Astrocyte (in vitro differentiated cells and primary cell): ENCODE measurements around the gene RNF5. TPM values are rescaled to one million over a fixed set of nuclear protein-coding genes. Genes with fewer than 3 reads are reported as not detected.

Experiments
- DNase-seq: peaks from one replicate; pipeline ENCODE4 v3.0.0-alpha.2; 2010; ENCODE audit warnings: low read depth
- FAIRE-seq: peaks from 2 replicates; lab custom pipeline; 2011; peaks lifted over from hg19 to GRCh38; lab: Jason Lieb, UNC
- H2AFZ ChIP-seq: 2 replicates; pipeline ENCODE4 v1.6.0; 2012; ENCODE audit warnings: low read depth, low read length, inconsistent platforms
- H3K27ac ChIP-seq: 2 replicates; pipeline ENCODE4 v1.5.1; 2011; ENCODE audit warnings: low read depth, low read length, inconsistent platforms
- H3K27me3 ChIP-seq: 2 replicates; pipeline ENCODE4 v1.6.0; 2011; ENCODE audit warnings: low read length, inconsistent platforms; ENCODE audit not compliant: insufficient read depth
- H3K36me3 ChIP-seq: 2 replicates; pipeline ENCODE4 v1.5.1; 2011; ENCODE audit warnings: low read length, inconsistent platforms; ENCODE audit not compliant: insufficient read depth
- H3K4me1 ChIP-seq: 2 replicates; pipeline ENCODE4 v1.5.1; 2011; ENCODE audit warnings: low read length, inconsistent platforms; ENCODE audit not compliant: insufficient read depth
- H3K4me2 ChIP-seq: 2 replicates; pipeline ENCODE4 v1.6.0; 2012; ENCODE audit warnings: low read length, inconsistent platforms
- H3K4me3 ChIP-seq: 2 replicates; pipeline ENCODE4 v1.5.1; 2011; ENCODE audit warnings: low read depth, mild to moderate bottlenecking, low read length, inconsistent platforms; ENCODE audit not compliant: insufficient read depth
- H3K79me2 ChIP-seq: 2 replicates; pipeline ENCODE4 v1.6.0; 2012; ENCODE audit warnings: mild to moderate bottlenecking, low read length, inconsistent platforms; ENCODE audit not compliant: insufficient read depth
- H3K9ac ChIP-seq: 2 replicates; pipeline ENCODE4 v1.6.0; 2012; ENCODE audit warnings: mild to moderate bottlenecking, low read length, inconsistent platforms
- H3K9me3 ChIP-seq: 2 replicates; pipeline ENCODE4 v1.5.1; 2012; ENCODE audit warnings: low read depth, mild to moderate bottlenecking, low read length, inconsistent platforms; ENCODE audit not compliant: insufficient read depth
- H4K20me1 ChIP-seq: 2 replicates; pipeline ENCODE4 v1.6.0; 2012; ENCODE audit warnings: low read length, inconsistent platforms; ENCODE audit not compliant: insufficient read depth
- H3K27ac Mint-ChIP-seq: one replicate; pipeline ENCODE4 v1.8.0; 2021; ENCODE audit warnings: mild to moderate bottlenecking, mixed read lengths; ENCODE audit not compliant: unreplicated experiment
- H3K27me3 Mint-ChIP-seq: one replicate; pipeline ENCODE4 v1.8.0; 2021; ENCODE audit warnings: low read depth, mixed read lengths; ENCODE audit not compliant: unreplicated experiment
- H3K36me3 Mint-ChIP-seq: one replicate; pipeline ENCODE4 v1.8.0; 2021; ENCODE audit warnings: low read depth, mixed read lengths; ENCODE audit not compliant: unreplicated experiment
- H3K4me1 Mint-ChIP-seq: one replicate; pipeline ENCODE4 v1.8.0; 2021; ENCODE audit warnings: low read depth, mixed read lengths; ENCODE audit not compliant: unreplicated experiment
- H3K4me3 Mint-ChIP-seq: one replicate; pipeline ENCODE4 v1.8.0; 2021; ENCODE audit warnings: mild to moderate bottlenecking, moderate library complexity, mixed read lengths; ENCODE audit not compliant: unreplicated experiment
- H3K9me3 Mint-ChIP-seq: one replicate; pipeline ENCODE4 v1.8.0; 2021; ENCODE audit warnings: mild to moderate bottlenecking, mixed read lengths; ENCODE audit not compliant: unreplicated experiment
- EZH2 ChIP-seq: IDR thresholded peaks from 2 replicates; pipeline ENCODE4 v1.6.1; 2012; ENCODE audit warnings: mild to moderate bottlenecking, low read length, inconsistent platforms; ENCODE audit not compliant: insufficient read depth
- total RNA-seq: library from RNA; stranded (reverse); gene quantifications from 2 replicates; pipeline ENCODE4 v1.2.1, GENCODE V29; 2021
- TF ChIP-seq, protein P1 (sequence below): IDR thresholded peaks from 2 replicates; pipeline ENCODE4 v1.5.1; 2011; ENCODE audit warnings: low read depth, mild to moderate bottlenecking, inconsistent platforms, low read length, moderate library complexity; ENCODE audit not compliant: insufficient read depth

The RNF5 gene
- total RNA-seq, 1 donor from 2014 or later: 59.0 TPM

DNA sequence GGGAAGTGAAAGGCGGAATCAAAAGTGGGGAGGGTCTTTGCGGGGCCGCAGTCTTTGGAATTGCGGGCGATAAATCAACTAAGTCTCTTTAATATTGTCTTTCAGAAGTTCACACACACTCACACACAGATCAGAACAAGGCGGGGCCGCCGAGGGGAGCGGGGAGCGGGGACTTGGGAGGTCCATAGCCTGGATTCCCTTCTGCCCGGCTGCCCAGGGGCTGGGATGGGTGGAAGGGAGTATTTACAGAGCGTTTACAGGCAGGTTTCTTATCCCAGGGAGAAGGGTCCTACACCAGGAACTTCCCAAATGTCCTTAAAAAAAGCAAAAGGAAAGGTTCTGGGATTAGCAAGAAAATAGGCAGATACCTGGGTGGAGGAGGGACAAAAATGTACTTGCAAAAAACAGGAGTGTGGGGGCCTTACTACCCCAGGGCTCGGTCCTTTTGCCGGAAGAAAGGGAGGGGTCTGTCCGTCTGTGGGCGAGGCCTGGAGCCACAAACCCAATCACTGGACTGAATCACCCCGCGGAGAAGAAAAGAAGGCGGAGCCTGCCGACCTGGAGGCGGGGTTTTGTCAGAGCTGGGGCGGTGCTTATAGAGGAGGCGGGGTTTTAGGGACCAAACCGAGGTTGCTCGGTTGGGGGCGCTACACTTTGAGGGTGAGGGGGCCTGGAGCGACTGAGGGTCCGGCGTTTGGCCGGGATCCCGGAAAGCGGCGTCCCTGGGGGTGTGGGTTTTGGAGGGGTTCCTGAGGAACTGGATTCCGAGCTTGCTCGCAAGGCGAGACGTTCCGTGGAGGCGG lies 29.7 kb upstream of the RNF5 start:
- no peaks in the 10 kb centered on the region for H4K20me1 ChIP-seq
- H3K4me1 ChIP-seq: peaks cover 16% of the 10 kb centered on the region
- no peak overlapping the region for H3K9ac ChIP-seq
- Mint-ChIP-seq H3K9me3 (peaks cover 9% of the 10 kb centered on the region), H3K4me3 (peak overlapping the region; percentile 71), H3K27me3 (peaks cover 33% of the 10 kb centered on the region), H3K36me3 (peaks cover 6% of the 10 kb centered on the region), H3K27ac (no peak overlapping the region), H3K4me1 (peaks cover 22% of the 10 kb centered on the region)
- peak overlapping the region; percentile 35 for H3K4me3 ChIP-seq
- peak; percentile 27 for TF ChIP-seq EZH2
- TF ChIP-seq, protein P1, sequence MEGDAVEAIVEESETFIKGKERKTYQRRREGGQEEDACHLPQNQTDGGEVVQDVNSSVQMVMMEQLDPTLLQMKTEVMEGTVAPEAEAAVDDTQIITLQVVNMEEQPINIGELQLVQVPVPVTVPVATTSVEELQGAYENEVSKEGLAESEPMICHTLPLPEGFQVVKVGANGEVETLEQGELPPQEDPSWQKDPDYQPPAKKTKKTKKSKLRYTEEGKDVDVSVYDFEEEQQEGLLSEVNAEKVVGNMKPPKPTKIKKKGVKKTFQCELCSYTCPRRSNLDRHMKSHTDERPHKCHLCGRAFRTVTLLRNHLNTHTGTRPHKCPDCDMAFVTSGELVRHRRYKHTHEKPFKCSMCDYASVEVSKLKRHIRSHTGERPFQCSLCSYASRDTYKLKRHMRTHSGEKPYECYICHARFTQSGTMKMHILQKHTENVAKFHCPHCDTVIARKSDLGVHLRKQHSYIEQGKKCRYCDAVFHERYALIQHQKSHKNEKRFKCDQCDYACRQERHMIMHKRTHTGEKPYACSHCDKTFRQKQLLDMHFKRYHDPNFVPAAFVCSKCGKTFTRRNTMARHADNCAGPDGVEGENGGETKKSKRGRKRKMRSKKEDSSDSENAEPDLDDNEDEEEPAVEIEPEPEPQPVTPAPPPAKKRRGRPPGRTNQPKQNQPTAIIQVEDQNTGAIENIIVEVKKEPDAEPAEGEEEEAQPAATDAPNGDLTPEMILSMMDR: no peak
- H3K9me3 ChIP-seq: no peaks in the 10 kb centered on the region
- DNase-seq (peak; percentile 6), FAIRE-seq (no peak)
- peak overlapping the region; percentile 61 for H2AFZ ChIP-seq
- H3K4me2 ChIP-seq: peak overlapping the region; percentile 66
- H3K36me3 ChIP-seq: no peaks in the 10 kb centered on the region
- peaks cover 37% of the 10 kb centered on the region for H3K27me3 ChIP-seq
- H3K27ac ChIP-seq: no peak overlapping the region
- H3K79me2 ChIP-seq: no peaks in the 10 kb centered on the region

DNA sequence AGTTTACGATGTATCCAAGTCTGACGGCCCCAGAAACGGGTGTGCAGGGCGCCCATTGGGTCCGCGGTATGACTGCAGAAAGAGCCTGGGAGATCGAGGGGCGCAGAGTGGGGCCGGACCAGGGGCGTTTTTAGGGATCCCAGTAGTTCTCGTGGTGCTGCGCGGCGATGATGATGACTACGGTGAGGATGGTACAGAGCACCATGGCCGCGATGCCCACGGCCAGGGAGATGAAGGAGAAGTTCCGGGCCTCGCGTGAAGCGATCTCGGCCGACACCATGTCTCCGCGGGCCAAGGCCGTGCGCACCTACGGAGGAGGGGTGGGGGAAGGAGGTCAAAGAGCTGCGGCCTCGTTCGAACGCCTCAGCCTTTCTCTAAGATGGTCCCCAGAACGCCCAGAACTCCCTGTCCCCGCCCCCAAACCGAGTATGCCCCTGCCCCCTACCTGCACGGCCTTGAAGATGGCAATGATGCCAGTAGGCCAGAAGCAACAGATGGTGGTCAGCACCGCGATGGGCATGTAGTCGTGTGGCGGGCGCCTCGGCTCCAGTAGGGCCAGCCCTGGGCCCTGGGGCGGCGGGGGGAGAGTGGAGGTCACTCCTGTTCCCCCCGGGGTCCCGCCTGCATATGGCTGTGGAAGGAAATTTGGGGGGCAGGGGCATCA lies 29.0 kb upstream of the RNF5 start:
- no peaks in the 10 kb centered on the region for H4K20me1 ChIP-seq
- H3K36me3 Mint-ChIP-seq: peaks cover 6% of the 10 kb centered on the region
- no peak overlapping the region for H3K27ac Mint-ChIP-seq
- H3K27ac ChIP-seq: no peak overlapping the region
- peaks cover under 1% of the 10 kb centered on the region for H3K79me2 ChIP-seq
- peaks cover 16% of the 10 kb centered on the region for H3K4me1 ChIP-seq
- H2AFZ ChIP-seq: peak overlapping the region; percentile 61
- no peaks in the 10 kb centered on the region for H3K9me3 ChIP-seq
- H3K27me3 Mint-ChIP-seq: peaks cover 33% of the 10 kb centered on the region
- H3K4me3 Mint-ChIP-seq: no peak overlapping the region
- FAIRE-seq (no peak), DNase-seq (no peak)
- peaks cover 22% of the 10 kb centered on the region for H3K4me1 Mint-ChIP-seq
- H3K9ac ChIP-seq: no peak overlapping the region
- peak overlapping the region; percentile 66 for H3K4me2 ChIP-seq
- TF ChIP-seq EZH2: peak; percentile 1
- TF ChIP-seq, protein P1: no peak
- H3K4me3 ChIP-seq: peak overlapping the region; percentile 35
- peaks cover 9% of the 10 kb centered on the region for H3K9me3 Mint-ChIP-seq
- peaks cover 37% of the 10 kb centered on the region for H3K27me3 ChIP-seq
- H3K36me3 ChIP-seq: no peaks in the 10 kb centered on the region
